ENCODE measurements around the gene MISP3. TPM values are rescaled to one million over a fixed set of nuclear protein-coding genes. Genes with fewer than 3 reads are reported as not detected.

Gene MISP3
- total and polyA plus RNA-seq, 9 of the 15 experiments (the other 6 are each of a cell fraction or from before 2014, with no cell fraction given) = 0.25 to 5.6 (median 1.6) TPM

DNA sequence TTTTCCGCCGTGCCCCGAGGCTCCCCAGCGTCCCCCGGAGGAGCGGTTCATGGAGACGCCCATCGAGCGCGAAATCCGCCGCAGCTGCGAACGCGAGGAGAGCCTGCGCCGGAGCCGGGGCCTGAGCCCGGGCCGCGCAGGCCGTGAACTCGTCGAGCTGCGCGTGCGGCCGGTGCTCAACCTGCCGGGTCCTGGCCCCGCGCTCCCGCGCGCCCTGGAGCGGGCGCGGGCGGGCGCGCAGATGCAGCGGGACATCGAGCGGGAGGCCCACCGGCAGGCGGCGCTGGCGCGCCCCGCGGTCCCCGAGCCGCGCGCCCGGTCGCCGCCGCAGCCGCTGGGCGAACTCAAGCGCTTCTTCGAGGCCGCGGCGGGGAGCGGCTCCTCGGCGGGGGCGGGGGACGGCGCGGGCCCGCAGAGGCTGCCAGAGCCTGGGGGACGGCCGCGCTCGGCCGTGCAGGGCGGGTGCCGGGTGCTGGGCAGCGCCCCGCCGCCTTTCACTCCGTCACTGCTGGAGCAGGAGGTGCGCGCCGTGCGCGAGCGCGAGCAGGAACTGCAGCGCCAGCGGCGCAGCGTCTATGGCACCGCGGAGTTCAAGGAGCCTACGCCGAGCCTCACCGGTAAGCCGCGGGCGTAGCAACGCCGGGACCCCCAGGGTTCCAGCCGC lies 807 bp downstream of the MISP3 start:
- Histone ChIP-seq H3K4me1 (replicated peaks in 1 of 2; ENCODE audit: control insufficient read depth in 2 of 2, insufficient read depth in 2 of 2, low read length in 2 of 2) (peaks cover 9 to 48% of the 10 kb centered on the region in 2 experiments; a peak in 4 of 5 replicates), H4K20me1 (replicated peaks; ENCODE audit: control insufficient read depth, insufficient read depth, low read length) (no peaks in the 10 kb centered on the region), H3K9me1 (ENCODE audit: control insufficient read depth, insufficient read depth, low read length) (no peaks in the 10 kb centered on the region), H3K27me3 (ENCODE audit: control insufficient read depth in 2 of 2, insufficient read depth in 2 of 2, low read length in 2 of 2) (no peaks in the 10 kb centered on the region), H3K27ac (ENCODE audit: extremely low read depth, low read depth, low read length) (peak overlapping the region; percentile 68), H3K9ac (ENCODE audit: insufficient read depth in 1 of 2, low read depth in 2 of 2, low read length in 2 of 2) (peak overlapping the region; percentile 69 to 97), H3K4me2 (ENCODE audit: insufficient read depth, low read length) (peak overlapping the region; percentile 82), H3K79me2 (ENCODE audit: control insufficient read depth, insufficient read depth, low read length) (peaks cover 19% of the 10 kb centered on the region), H2AFZ (ENCODE audit: low read depth, low read length) (peak overlapping the region; percentile 95), H3K9me3 (replicated peaks; ENCODE audit: control insufficient read depth, insufficient read depth, low read depth, low read length) (no peaks in the 10 kb centered on the region), H3K4me3 (peak overlapping the region; percentile 55), H3K36me3 (ENCODE audit: control insufficient read depth, insufficient read depth, low read length) (no peaks in the 10 kb centered on the region)
- WGBS (ENCODE audit: insufficient coverage, low coverage, missing lambda C conversion rate) = 1% methylated on average over 76 of the region's 106 CpGs
- ChIA-PET CTCF (ENCODE audit: low intra/inter-chr PET ratio) (interaction anchor here (0.6 to 3.7 kb wide), 7 partner anchors 16 to 458 kb away, joined by 3 to 39 read pairs (median 3); no protein-coding TSS in a partner anchor), POLR2A (interaction anchor here (0.5 to 1.3 kb wide), 4 partner anchors 43 to 443 kb away, joined by 3 to 4 read pairs (median 4); partner anchors contain the start of gene ASF1B)
- no peak for FAIRE-seq
- in situ Hi-C loops (cut with MboI) (loop anchor here (5.0 to 25.0 kb wide), 2 partner anchors 191 to 486 kb away; no protein-coding TSS in a partner anchor), intact Hi-C loops (cut with micrococcal nuclease) (no loop called here)
- no TSS peak for BruUV-seq (replicated peaks)
- peak; percentile 76 for ATAC-seq
- peak; percentile 82 to 85 (median 83) for DNase-seq (ENCODE audit: extremely low read depth in 1 of 4, low spot score in 3 of 4)
- TF ChIP-seq SNIP1 (IDR thresholded peaks at IDR 0.05; ENCODE audit: low read depth) (no peak), ZNF764 (CRISPR knock-in tag; IDR thresholded peaks at IDR 0.05; ENCODE audit: low read depth) (no peak), ZNF311 (CRISPR knock-in tag; IDR thresholded peaks at IDR 0.05) (no peak), CEBPB (tag; IDR thresholded peaks at IDR 0.05) (no peak), FOXP1 (CRISPR knock-in tag; IDR thresholded peaks at IDR 0.05) (0 out of 2 replicates have a peak, but pooled peaks have one; percentile 10), POU5F1 (IDR thresholded peaks at IDR 0.05; ENCODE audit: borderline replicate concordance, low read depth, low read length, partially characterized antibody) (no peak), SLC30A9 (CRISPR knock-in tag; IDR thresholded peaks at IDR 0.05) (no peak), ZNF395 (CRISPR knock-in tag; IDR thresholded peaks at IDR 0.05) (peak; percentile 62; the same call in 1 of the 2 replicates), SRSF9 (IDR thresholded peaks at IDR 0.05; ENCODE audit: borderline replicate concordance, low read depth, low read length) (no peak), SMC3 (conservative IDR thresholded peaks at IDR 0.05; ENCODE audit: insufficient read depth, low read depth, low read length) (peak; percentile 48; the same call in 1 of the 2 replicates)
- TF ChIP-seq, protein P1, sequence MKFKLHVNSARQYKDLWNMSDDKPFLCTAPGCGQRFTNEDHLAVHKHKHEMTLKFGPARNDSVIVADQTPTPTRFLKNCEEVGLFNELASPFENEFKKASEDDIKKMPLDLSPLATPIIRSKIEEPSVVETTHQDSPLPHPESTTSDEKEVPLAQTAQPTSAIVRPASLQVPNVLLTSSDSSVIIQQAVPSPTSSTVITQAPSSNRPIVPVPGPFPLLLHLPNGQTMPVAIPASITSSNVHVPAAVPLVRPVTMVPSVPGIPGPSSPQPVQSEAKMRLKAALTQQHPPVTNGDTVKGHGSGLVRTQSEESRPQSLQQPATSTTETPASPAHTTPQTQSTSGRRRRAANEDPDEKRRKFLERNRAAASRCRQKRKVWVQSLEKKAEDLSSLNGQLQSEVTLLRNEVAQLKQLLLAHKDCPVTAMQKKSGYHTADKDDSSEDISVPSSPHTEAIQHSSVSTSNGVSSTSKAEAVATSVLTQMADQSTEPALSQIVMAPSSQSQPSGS (CRISPR knock-in tag; IDR thresholded peaks at IDR 0.05) = no peak
